ENCODE data around the gene RAB40A. TPM values are rescaled to one million over a fixed set of nuclear protein-coding genes. Genes with fewer than 3 reads are reported as not detected.
A peak's percentile ranks its signal among the peaks of the same experiment; 100 is the strongest.
"Not testable (repeated sequence)": the region's sequence is repeated elsewhere in the genome, so short reads cannot be mapped to it uniquely, and the experiment has no call there.

Gene RAB40A
- total and polyA plus RNA-seq, 4 donors: 0.03 to 0.33 (median 0.07) TPM

DNA sequence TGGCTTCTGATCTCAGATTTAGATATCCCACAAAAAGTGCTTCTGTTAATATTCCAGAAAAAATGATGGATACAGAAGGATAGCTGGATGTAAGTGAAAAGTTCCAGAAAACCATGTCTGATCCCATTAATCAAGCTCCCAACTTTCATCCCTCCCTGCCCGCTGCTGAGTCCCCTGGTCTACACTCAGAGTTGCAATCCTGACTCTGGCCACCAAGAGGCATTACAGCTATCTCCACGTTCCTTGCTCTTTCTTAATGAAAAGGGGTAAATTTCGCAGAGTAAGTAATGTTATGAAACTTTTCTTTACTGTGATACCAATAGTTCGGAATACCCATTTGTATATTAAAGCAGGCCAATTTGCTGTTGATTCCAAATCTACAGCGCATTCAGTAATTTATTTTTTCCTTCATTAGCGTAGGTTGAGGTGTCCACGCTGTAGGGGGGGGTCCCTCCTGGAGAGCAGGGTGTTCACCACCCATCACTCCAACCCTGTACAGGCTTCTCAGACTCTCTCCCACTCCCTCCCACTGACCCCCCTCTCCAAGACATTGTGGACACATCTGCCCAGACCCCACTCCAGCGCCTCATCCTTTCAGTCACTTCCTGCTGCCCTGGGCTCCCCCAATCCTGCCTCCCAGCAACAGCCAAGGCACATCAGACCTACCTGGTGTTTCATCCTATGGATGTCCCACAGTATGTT is 55.1 kb downstream of the RAB40A start:
- no peaks in the 10 kb centered on the region for H3K9me3 ChIP-seq (ENCODE audit: control insufficient read depth in 4 of 4, low read length in 3 of 4)
- H3K9ac ChIP-seq (ENCODE audit: low read depth in 1 of 2, low read length in 2 of 2): no peak overlapping the region
- H3K4me1 ChIP-seq (ENCODE audit: control insufficient read depth in 4 of 4, insufficient read depth in 4 of 4, low read length in 3 of 4): peaks cover 0 to 4% (median 0%) of the 10 kb centered on the region in 4 donors
- peak overlapping the region in 2 of 3 donors; percentile 14 to 15 for H3K4me3 ChIP-seq (ENCODE audit: low read depth in 1 of 3, low read length in 3 of 3)
- H3K36me3 ChIP-seq (ENCODE audit: control insufficient read depth in 4 of 4, insufficient read depth in 3 of 4, low read depth in 1 of 4, low read length in 3 of 4): no peaks in the 10 kb centered on the region
- no peak overlapping the region for H3K27ac ChIP-seq (ENCODE audit: low read depth in 1 of 2, low read length in 2 of 2)
- peak in 1 of 2 donors; percentile 7 for TF ChIP-seq RAD21 (IDR thresholded peaks at IDR 0.05)
- TF ChIP-seq YY1 (IDR thresholded peaks at IDR 0.05): no peak
- TF ChIP-seq SP1 (IDR thresholded peaks at IDR 0.05): no peak
- TF ChIP-seq, protein P1, sequence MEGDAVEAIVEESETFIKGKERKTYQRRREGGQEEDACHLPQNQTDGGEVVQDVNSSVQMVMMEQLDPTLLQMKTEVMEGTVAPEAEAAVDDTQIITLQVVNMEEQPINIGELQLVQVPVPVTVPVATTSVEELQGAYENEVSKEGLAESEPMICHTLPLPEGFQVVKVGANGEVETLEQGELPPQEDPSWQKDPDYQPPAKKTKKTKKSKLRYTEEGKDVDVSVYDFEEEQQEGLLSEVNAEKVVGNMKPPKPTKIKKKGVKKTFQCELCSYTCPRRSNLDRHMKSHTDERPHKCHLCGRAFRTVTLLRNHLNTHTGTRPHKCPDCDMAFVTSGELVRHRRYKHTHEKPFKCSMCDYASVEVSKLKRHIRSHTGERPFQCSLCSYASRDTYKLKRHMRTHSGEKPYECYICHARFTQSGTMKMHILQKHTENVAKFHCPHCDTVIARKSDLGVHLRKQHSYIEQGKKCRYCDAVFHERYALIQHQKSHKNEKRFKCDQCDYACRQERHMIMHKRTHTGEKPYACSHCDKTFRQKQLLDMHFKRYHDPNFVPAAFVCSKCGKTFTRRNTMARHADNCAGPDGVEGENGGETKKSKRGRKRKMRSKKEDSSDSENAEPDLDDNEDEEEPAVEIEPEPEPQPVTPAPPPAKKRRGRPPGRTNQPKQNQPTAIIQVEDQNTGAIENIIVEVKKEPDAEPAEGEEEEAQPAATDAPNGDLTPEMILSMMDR (IDR thresholded peaks at IDR 0.05; ENCODE audit: low read depth, low read length, missing input control): peak; percentile 22
- no peaks in the 10 kb centered on the region for H3K27me3 ChIP-seq (ENCODE audit: control insufficient read depth in 4 of 4, insufficient read depth in 4 of 4, low read length in 3 of 4)
- DNase-seq (ENCODE audit: low spot score): no peak
- WGBS: 42% methylated on average over 8 of the region's 8 CpGs

DNA sequence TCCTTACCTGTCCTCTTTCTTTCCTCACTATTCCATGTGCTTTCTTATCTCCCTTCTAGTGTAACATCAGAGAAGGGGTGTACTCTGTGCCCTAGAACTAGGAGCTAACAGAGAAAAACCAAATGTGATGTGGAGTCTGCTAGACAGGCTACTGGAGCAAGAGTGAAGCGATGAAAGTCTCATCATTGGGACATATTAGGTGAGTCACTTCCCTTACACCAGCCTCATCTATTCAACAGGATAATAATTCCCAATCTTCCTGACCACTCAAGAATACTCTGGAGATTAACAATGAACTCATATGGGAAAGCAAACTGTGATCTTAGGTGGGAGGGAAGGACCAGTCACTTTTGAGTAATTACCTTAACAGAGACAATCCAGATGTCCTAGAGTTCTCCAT is 58.1 kb downstream of the RAB40A start:
- WGBS: 100% methylated on average over 1 of the region's 1 CpG
- Histone ChIP-seq H3K27me3 (ENCODE audit: control insufficient read depth in 4 of 4, insufficient read depth in 4 of 4, low read length in 3 of 4) (no peaks in the 10 kb centered on the region), H3K9ac (ENCODE audit: low read depth in 1 of 2, low read length in 2 of 2) (no peak overlapping the region), H3K36me3 (ENCODE audit: control insufficient read depth in 4 of 4, insufficient read depth in 3 of 4, low read depth in 1 of 4, low read length in 3 of 4) (no peaks in the 10 kb centered on the region), H3K9me3 (ENCODE audit: control insufficient read depth in 4 of 4, low read length in 3 of 4) (no peaks in the 10 kb centered on the region), H3K4me3 (ENCODE audit: low read depth in 1 of 3, low read length in 3 of 3) (no peak overlapping the region), H3K27ac (ENCODE audit: low read depth in 1 of 2, low read length in 2 of 2) (no peak overlapping the region), H3K4me1 (ENCODE audit: control insufficient read depth in 4 of 4, insufficient read depth in 4 of 4, low read length in 3 of 4) (peaks cover 0 to 4% (median 0%) of the 10 kb centered on the region in 4 donors)
- no peak for TF ChIP-seq TAF1 (conservative IDR thresholded peaks at IDR 0.05)
- DNase-seq (ENCODE audit: low spot score): no peak

DNA sequence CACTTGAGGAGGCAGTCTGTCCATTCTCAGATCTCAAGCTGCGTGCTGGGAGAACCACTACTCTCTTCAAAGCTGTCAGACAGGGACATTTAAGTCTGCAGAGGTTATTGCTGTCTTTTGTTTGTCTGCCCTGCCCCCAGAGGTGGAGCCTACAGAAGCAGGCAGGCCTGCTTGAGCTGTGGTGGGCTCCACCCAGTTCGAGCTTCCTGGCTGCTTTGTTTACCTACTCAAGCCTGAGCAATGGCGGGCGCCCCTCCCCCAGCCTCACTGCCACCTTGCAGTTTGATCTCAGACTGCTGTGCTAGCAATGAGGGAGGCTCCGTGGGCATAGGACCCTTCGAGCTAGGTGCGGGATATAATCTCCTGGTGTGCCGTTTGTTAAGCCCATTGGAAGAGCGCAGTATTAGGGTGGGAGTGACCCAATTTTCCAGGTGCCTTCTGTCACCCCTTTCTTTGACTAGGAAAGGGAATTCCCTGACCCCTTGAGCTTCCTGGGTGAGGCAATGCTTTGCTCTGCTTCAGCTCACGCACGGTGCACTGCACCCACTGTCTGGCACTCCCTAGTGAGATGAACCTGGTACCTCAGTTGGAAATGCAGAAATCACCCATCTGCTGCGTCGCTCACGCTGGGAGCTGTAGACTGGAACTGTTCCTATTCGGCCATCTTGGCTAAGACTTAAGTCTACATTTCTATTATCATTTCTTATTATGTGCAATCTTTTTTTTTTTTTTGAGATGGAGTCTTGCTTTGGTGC is 59.1 kb downstream of the RAB40A start:
- H3K27me3 ChIP-seq (ENCODE audit: control insufficient read depth in 4 of 4, insufficient read depth in 4 of 4, low read length in 3 of 4); H3K9ac ChIP-seq (ENCODE audit: low read depth in 1 of 2, low read length in 2 of 2); DNase-seq (ENCODE audit: low spot score); H3K4me1 ChIP-seq (ENCODE audit: control insufficient read depth in 4 of 4, insufficient read depth in 4 of 4, low read length in 3 of 4); H3K9me3 ChIP-seq (ENCODE audit: control insufficient read depth in 4 of 4, low read length in 3 of 4); H3K27ac ChIP-seq (ENCODE audit: low read depth in 1 of 2, low read length in 2 of 2); H3K4me3 ChIP-seq (ENCODE audit: low read depth in 1 of 3, low read length in 3 of 3); H3K36me3 ChIP-seq (ENCODE audit: control insufficient read depth in 4 of 4, insufficient read depth in 3 of 4, low read depth in 1 of 4, low read length in 3 of 4): not testable (repeated sequence)
- 88% methylated on average over 15 of the region's 15 CpGs for WGBS

DNA sequence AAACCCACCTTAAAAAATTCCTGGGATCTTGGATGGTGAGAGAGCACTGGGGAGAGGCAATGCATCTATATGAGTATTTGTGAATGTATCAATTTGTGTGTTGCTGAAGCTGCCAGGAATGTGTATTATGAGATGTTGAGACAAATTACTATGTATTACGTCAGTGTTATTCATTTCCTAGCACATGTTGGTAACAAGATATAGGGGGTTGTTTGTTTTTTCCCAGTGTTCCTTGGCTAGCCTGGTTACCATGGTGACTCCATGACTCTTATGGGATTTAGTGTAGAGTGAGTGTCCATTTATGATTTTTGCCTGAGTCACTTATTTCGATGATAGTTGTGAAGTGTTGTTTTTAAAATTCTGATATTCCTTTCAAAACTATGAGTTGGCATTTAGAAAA is 65.6 kb downstream of the RAB40A start:
- peaks cover 0 to 3% (median under 1%) of the 10 kb centered on the region in 4 donors for H3K9me3 ChIP-seq (ENCODE audit: control insufficient read depth in 4 of 4, low read length in 3 of 4)
- no peaks in the 10 kb centered on the region for H3K27me3 ChIP-seq (ENCODE audit: control insufficient read depth in 4 of 4, insufficient read depth in 4 of 4, low read length in 3 of 4)
- no peak overlapping the region for H3K4me3 ChIP-seq (ENCODE audit: low read depth in 1 of 3, low read length in 3 of 3)
- no peaks in the 10 kb centered on the region for H3K36me3 ChIP-seq (ENCODE audit: control insufficient read depth in 4 of 4, insufficient read depth in 3 of 4, low read depth in 1 of 4, low read length in 3 of 4)
- no peaks in the 10 kb centered on the region for H3K4me1 ChIP-seq (ENCODE audit: control insufficient read depth in 4 of 4, insufficient read depth in 4 of 4, low read length in 3 of 4)
- DNase-seq (ENCODE audit: low spot score): no peak
- H3K9ac ChIP-seq (ENCODE audit: low read depth in 1 of 2, low read length in 2 of 2): no peak overlapping the region
- H3K27ac ChIP-seq (ENCODE audit: low read depth in 1 of 2, low read length in 2 of 2): no peak overlapping the region
- WGBS: 91% methylated on average over 2 of the region's 2 CpGs
- TF ChIP-seq GABPA (IDR thresholded peaks at IDR 0.05 in 1 of 2, conservative IDR thresholded peaks at IDR 0.05 in 1 of 2) (no peak), JUND (IDR thresholded peaks at IDR 0.05) (no peak), YY1 (IDR thresholded peaks at IDR 0.05) (no peak), FOXA1 (IDR thresholded peaks at IDR 0.05) (no peak), HNF4G (IDR thresholded peaks at IDR 0.05) (no peak), HNF4A (conservative IDR thresholded peaks at IDR 0.05) (no peak), EGR1 (IDR thresholded peaks at IDR 0.05; ENCODE audit: low read depth in 2 of 2) (no peak), RAD21 (IDR thresholded peaks at IDR 0.05) (no peak), RXRA (IDR thresholded peaks at IDR 0.05) (no peak), NR2F2 (IDR thresholded peaks at IDR 0.05) (no peak), FOXA2 (IDR thresholded peaks at IDR 0.05) (no peak)
- TF ChIP-seq, protein P2, sequence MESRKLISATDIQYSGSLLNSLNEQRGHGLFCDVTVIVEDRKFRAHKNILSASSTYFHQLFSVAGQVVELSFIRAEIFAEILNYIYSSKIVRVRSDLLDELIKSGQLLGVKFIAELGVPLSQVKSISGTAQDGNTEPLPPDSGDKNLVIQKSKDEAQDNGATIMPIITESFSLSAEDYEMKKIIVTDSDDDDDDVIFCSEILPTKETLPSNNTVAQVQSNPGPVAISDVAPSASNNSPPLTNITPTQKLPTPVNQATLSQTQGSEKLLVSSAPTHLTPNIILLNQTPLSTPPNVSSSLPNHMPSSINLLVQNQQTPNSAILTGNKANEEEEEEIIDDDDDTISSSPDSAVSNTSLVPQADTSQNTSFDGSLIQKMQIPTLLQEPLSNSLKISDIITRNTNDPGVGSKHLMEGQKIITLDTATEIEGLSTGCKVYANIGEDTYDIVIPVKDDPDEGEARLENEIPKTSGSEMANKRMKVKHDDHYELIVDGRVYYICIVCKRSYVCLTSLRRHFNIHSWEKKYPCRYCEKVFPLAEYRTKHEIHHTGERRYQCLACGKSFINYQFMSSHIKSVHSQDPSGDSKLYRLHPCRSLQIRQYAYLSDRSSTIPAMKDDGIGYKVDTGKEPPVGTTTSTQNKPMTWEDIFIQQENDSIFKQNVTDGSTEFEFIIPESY (IDR thresholded peaks at IDR 0.05): no peak
- TF ChIP-seq, protein P3, sequence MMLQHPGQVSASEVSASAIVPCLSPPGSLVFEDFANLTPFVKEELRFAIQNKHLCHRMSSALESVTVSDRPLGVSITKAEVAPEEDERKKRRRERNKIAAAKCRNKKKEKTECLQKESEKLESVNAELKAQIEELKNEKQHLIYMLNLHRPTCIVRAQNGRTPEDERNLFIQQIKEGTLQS (IDR thresholded peaks at IDR 0.05): no peak
- TF ChIP-seq, protein P4, sequence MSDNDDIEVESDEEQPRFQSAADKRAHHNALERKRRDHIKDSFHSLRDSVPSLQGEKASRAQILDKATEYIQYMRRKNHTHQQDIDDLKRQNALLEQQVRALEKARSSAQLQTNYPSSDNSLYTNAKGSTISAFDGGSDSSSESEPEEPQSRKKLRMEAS (IDR thresholded peaks at IDR 0.05): no peak

Measured in liver (tissue), 9 donors.